IPS DF 19.7 (cell line): ENCODE results near the gene PSMB10.
"Not testable (repeated sequence)": the region's sequence is repeated elsewhere in the genome, so short reads cannot be mapped to it uniquely, and the experiment has no call there.

Experiments
- DNase-seq: peaks from one replicate; pipeline ENCODE4 v3.0.0-alpha.2; 2013; ENCODE audit warnings: low read depth, low spot score

Gene PSMB10

DNA sequence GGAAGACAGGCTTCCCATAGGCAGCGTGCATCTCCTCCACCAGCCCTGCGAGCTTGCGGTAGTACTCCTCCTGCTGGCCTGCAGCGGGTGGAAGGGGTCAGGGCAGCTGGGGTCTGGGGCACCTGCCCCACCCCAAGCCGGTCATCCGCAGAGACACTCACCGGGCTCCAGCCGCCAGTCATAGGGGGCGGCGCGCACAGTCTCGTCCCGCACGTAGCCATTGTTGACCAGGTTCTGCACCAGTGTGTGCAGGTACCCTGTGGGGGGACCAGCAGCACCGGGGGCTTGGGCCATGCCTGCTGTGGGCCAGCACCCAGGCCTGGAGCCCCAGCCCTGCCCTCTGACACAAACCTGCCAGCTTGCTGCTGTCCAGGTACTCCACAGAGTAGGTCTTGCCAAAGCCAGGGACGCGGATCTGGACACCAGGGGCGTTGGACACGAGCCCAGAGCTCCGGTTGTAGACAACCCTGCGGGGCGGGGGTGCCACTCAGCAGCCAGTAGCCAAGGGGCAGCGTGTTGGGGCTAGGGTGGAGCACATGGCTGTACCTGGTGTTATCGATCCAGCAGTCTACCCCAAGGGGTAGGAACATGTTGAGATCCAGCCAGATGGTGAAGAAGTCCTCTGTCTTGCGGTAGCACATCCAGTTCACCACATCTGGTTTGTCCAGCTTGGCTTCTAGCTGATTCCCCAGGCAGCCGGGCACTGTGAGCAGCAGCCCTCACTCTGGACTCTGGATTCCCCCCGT is 6.0 kb upstream of the PSMB10 start:
- DNase-seq: no peak

GRCh38 chr16:67942200-67942509 is 5.5 kb upstream of the PSMB10 start:
- no peak for DNase-seq

DNA sequence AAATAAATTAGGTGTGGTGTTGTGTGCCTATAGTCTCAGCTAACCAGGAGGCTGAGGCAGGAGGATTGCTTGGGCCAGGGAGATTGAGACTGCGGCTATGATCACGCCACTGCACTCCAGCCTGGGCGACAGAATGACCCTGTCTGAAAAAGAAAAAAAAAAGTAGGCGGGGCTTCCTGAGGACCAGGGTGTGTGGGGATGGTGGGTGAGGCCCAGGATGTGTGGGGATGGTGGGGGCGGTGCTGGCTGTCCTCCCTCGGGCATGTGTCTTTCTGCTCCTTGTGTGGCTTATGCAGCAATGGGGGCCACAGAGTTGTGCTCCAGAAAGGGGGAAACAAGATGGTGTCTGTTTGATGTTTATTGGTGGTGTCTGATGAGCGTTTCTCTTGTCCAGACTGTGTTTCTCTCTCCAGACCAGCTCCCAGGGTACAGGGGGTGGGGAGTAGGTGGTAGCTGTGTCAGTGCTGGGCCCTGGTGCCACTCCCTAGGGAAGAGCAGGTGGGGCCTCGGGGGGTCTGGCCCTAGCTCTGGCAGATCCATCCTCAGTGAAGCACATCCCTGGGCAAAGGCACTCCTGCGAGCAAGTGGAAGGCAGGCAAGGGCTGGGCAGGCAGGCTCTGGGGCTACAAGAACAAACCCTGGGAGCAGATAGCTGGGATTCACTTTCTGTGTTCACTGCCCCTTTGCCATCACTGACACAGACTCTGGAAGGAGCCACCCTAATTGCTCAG is 5.0 kb upstream of the PSMB10 start:
- no peak for DNase-seq

DNA sequence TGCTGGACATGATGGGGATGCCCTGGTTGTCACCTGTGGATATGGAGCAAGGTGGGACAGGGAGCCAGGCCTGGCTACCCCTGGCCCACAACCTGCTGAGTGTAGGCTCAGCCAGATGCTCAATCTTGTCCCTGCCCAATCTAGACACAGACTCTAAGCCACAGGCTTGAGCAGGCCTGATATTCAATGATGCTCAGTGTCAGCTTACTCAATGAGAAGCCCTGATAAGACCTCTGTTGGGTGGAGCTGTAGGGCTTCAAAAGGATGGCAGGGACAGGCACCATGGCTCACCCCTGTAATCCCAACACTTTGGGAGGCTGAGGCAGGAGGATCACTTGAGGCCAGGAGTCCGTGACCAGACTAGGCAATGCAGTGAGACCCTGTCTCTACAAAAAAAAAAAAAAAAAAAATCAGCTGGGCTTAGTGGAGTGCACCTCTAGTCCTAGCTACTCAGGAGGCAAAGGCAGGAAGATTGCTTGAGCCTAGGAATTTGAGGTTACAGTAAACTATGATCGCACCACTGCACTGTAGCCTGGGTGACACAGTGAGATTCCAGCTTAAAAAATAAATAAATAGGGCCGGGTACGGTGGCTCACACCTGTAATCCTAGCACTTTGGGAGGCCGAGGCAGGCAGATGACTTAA is 3.9 kb upstream of the PSMB10 start:
- no peak for DNase-seq

DNA sequence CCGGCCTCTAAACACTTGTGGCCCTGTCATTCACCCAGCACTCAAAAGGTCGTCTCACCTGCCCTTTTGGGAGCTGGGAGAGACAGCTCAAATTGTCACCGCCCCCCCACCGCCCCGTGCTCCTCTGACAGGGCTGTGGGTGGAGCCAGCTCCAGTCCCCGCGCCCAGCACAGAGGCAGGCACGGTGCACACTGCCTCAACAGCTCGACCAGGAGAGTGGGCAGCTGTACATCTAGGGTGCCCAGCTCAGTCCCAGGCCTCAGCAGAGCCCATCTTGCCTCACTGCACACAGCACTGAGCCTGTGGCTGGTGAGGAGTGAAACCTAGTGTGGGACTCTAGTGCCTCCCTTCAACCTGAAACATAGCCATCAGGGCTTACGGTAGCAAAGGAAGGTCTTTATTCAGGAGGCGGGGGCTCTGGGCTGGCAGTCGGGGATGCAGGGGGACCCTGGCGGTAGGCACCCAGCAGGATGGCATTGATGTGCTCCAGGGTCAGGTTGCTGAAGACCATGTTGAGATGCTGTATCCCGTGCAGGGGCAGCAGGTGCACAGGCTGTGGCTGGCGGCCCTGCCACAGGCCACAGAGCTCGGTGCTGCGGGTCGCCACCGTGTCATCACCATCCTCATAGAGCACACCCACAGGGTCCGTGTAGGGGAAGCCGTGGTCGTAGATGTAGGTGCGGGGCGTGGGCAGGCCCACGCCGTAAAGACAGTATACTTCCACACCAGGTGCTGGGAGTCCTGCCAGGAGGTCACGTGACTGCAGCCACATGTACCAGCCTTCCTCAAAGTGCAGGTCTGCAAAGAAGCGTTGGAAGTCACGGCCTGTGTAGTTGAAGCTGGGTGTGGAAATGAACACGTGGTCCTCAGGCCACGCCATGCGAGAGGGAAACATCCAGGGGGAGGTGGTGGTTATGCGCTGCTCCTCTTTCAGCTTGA is 3.1 kb upstream of the PSMB10 start:
- DNase-seq: no peak

GRCh38 chr16:67937713-67938112 is 1.1 kb upstream of the PSMB10 start:
- DNase-seq: not testable (repeated sequence)

DNA sequence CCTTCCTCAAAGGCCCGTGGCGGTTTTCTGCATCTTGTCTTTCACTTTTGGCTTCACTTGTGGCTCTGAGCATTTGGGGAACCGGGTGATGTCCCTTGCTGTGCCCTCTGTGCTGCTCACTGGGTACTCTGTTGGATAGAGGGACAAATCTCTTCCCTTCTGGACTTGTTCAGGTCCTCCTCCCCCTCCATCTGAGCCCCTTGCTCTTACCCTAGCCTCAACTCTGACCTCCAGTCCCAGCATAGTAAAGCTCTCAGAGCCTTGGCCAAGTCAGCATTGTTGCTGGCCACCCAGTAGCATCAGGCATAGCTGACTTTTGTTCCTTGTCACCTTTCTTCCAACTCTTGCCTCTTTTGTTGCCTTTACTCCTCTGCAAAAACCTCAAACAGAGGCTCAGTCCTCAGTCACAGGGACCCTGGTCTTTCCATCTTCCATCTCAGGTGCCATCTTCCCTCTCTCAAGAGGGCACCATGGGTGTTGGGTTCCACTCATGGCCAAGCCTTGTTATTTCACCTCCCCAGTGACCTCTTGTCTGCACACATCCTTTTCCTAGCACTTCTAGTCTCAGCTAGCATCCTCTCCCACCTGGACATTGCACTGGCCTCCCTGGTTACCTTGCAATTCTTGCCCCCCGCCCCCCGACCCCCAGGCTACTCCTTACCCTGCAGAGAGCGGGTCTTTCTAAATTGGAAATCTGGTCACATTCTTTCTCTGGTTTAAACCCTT is 393 bp upstream of the PSMB10 start:
- DNase-seq: no peak

DNA sequence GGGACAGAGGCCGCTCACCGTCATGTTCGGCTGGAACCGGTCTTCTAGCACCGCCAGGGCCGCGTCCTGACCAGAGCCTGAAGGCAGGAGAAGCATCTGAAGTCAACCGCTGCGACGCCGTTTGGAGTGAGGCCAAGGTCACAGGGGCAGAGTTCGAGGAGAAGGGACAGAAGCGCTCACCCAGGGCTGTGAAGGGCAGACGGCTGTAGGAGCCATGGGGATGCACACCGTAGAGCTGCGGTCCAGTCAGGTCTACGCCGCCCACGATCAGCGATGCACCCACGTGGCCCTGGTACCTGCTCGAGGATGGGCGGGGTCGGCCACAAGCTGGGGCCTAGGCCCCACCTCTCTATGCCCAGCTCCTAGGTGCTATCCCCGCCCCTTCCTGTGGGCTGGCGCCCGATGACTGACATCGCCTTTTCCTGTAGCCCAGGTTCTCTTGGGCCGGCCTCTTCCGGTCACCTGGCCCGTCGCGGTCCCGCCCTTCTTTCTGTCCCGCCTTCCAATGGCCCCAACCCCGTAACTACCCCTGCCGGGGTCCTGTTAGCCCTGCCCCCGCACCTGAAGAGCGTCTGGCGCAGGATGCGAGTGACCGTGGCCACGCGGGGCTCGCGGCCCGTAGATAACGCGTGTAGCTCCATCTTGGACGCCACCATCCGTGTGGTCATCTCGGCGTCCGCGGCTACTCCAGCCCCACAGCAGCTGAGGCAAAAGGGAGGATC is 1.1 kb downstream of the PSMB10 start:
- peak; percentile 88 for DNase-seq

DNA sequence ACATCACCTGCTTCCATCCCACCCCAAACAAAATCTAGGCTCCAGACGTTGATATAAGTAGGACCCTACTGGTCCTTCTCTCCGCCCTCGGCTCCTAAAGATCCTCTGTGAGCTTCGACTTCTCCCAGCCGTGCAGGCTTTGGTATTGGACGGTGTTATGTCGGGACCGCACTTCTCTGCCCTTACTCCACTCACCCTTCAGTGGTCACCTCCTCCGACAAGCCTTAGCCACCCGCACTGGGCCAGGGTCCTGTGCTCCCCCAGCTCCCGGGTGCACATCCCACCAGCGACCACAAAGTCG is 1.6 kb downstream of the PSMB10 start:
- DNase-seq: no peak

DNA sequence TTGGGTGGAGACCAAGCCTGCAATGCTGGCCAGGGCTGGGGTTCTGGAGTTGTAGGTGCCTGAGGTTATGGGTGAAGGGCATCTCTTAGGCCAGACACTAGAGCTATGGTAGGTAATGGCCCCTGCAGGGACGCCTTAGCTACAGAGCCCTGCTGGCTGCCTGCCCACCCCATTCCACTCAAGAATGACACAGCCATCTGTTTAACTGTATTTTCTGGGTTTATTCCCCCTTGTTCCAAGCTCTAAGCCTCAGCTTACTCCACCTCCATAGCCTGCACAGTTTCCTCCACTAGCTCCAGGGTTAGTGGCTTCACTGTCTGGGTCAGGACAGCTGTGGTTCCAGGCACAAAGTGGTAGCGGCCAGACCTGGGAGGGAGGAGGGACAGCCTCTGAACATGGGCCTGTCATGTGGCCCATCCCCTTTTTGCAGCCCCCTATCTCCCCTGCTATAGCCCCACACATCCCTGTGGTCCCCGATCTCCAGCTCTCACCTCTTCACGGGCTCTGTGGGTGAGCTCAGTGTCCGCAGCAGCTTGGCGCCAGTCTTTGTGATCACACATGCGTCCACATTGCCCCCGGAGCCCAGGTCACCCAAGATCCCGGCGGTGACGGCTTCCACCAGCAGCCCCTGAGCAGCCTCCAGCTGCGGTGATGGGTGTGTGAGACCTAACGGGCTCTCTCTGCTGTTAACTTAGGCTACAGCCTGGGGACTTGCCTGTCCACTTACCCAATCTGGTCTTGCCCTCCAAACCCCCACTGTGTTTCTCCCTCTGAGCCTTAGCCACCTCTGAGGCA is 2.1 kb downstream of the PSMB10 start:
- no peak for DNase-seq

DNA sequence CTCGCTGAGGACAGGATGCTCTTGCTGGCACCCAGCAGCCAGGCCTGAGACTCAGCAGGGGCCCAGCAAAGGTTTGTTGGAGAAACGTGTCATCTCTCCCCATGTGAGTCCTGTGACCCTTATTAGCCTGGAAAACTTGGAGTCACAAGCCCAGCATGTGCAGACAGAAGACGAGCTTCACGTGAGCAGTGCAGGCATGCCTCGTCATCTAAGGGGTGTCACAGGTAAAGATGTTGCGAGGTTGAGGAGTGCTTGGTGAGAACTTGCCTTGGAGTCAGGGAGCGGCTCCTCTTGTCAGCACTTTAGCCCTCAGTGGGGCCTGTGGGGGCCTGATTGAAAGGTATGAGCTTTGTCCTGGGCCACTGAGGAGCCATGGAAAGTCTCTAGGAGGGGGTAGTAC is 2.8 kb downstream of the PSMB10 start:
- no peak for DNase-seq

DNA sequence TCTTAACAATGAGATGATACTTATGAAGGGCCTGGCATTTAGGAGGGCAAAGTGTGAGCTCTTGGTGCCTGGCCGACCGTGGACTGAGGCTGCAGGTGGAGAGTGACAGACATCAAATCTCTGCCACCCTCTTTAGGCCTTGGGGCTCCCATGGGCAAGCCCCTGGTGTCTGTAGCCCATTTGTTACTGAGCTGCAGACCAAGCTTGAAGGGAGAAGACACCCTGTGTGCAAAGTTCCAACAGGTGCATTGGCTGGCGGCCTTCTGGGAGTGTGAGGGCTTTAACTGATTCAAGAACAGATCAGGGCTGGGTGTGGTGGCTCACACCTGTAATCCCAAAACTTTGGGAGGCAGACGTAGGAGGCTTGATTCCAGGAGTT is 4.2 kb downstream of the PSMB10 start:
- no peak for DNase-seq

GRCh38 chr16:67931712-67932461 is 4.8 kb downstream of the PSMB10 start, which contains the start of gene CTRL:
Gene CTRL, minus strand, starts transcription at chr16:67931862. Its CDS starts 10 bp downstream, at chr16:67931852.
- no peak for DNase-seq

DNA sequence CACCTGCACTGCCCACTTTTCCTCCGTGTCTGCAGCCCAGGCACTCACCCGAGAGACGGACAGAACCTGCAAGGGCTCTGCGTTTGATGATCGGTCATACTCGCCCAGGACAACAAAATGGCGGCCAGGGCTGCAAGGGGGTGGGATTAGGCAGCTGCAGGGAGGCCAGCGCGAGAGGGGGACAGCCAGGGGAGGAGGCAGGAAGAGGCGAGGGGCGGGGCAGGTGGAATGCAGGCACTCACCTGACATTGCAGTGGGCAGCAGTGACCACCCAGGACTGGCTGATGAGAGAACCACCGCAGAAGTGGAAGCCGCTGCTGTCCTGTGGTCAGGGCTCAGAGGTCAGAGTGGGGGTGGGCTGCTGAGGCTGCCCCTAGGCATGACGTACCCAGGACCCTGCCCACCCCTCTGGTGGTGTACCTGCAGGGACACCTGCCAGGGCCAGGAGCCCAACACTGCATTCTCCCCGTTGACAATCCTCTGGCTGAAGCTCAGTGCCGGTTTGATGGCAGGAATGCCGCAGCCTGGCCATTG is 5.9 kb downstream of the PSMB10 start:
- no peak for DNase-seq

DNA sequence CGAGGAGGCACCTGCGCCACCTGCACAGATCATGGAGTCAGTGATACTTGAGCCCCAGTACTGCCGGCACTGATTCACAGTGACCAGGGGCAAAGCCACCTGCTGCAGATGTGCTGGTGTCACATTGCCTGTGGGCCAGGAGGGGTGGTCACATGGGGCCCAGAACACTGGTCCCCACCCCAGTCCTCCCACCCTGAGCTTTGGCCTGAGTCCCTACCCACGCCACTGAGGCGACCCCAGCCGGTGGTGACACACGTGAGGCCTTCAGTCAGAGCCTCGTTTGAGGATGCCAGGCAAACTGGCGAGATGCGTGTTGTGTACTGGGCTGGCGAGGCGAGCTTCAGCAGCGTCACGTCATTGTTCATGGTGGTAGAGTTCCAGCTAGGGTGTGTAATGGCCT is 6.5 kb downstream of the PSMB10 start:
- DNase-seq: no peak

DNA sequence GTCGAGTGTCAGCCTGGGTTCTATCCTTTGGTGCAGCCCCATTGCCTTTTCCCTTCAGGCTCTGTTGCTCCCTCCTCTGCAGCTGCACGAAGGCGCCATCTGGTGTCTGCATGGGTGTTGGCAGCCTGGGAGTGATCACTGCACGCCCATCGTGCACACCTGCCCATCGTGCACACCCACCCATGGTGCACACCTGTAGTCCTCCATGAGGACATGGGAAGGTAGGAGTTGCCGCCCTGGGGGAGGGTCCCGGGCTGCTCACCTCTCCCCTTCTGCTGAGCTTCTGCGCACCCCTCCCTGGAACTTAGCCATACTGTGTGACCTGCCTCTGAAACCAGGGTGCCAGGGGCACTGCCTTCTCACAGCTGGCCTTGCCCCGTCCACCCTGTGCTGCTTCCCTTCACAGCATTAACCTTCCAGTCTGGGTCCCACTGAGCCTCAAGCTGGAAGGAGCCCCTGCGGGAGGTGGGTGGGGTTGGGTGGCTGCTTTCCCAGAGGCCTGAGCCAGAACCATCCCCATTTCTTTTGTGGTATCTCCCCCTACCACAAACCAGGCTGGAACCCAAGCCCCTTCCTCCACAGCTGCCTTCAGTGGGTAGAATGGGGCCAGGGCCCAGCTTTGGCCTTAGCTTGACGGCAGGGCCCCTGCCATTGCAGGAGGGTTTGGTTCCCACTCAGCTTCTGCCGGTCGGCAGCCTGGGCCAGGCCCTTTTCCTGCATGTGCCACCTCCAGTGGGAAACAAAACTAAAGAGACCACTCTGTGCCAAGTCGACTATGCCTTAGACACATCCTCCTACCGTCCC is 7.9 kb downstream of the PSMB10 start:
- DNase-seq: no peak

- no peak for DNase-seq
Observed at GRCh38 chr16:67928147-67928546, 8.5 kb downstream of the PSMB10 start.
